Measurements from ENCODE around the gene MAP6.

MAP6 gene

GRCh38 chr11:75567971-75568370 lies 100.9 kb downstream of the MAP6 start:
- DNase-seq (ENCODE audit: low spot score): no peak

GRCh38 chr11:75566763-75567279 lies 102.0 kb downstream of the MAP6 start:
- no peak for DNase-seq (ENCODE audit: low spot score)

- DNase-seq (ENCODE audit: low spot score): no peak
Measured at GRCh38 chr11:75565916-75566762, 102.7 kb downstream of the MAP6 start.

- DNase-seq (ENCODE audit: low spot score): peak; percentile 97
Measured at GRCh38 chr11:75565221-75565814, 103.5 kb downstream of the MAP6 start.

- peak; percentile 85 for DNase-seq (ENCODE audit: low spot score)
Measured at GRCh38 chr11:75563978-75564552, 104.8 kb downstream of the MAP6 start.

- DNase-seq (ENCODE audit: low spot score): no peak
Measured at GRCh38 chr11:75563501-75563977, 105.3 kb downstream of the MAP6 start.

- peak; percentile 97 for DNase-seq (ENCODE audit: low spot score)
Measured at GRCh38 chr11:75562836-75563484, 105.9 kb downstream of the MAP6 start.

- DNase-seq (ENCODE audit: low spot score): peak; percentile 86
Measured at GRCh38 chr11:75562048-75562835, 106.6 kb downstream of the MAP6 start, which contains the start of gene SERPINH1. Gene SERPINH1, plus strand, starts transcription at chr11:75562253. Its CDS starts 4,097 bp downstream, at chr11:75566350.

- DNase-seq (ENCODE audit: low spot score): no peak
Measured at GRCh38 chr11:75561426-75562047, 107.3 kb downstream of the MAP6 start.

GRCh38 chr11:75560644-75561043 lies 108.2 kb downstream of the MAP6 start:
- no peak for DNase-seq (ENCODE audit: low spot score)

GRCh38 chr11:75558939-75559843 lies 109.6 kb downstream of the MAP6 start:
- no peak for DNase-seq (ENCODE audit: low spot score)

GRCh38 chr11:75557666-75558494 lies 111.0 kb downstream of the MAP6 start:
- DNase-seq (ENCODE audit: low spot score): no peak

GRCh38 chr11:75556275-75556674 lies 112.6 kb downstream of the MAP6 start:
- no peak for DNase-seq (ENCODE audit: low spot score)

- no peak for DNase-seq (ENCODE audit: low spot score)
Measured at GRCh38 chr11:75555079-75555811, 113.6 kb downstream of the MAP6 start.

GRCh38 chr11:75554258-75555022 lies 114.4 kb downstream of the MAP6 start:
- DNase-seq (ENCODE audit: low spot score): peak; percentile 89

GRCh38 chr11:75553889-75554257 lies 115.0 kb downstream of the MAP6 start:
- no peak for DNase-seq (ENCODE audit: low spot score)

- no peak for DNase-seq (ENCODE audit: low spot score)
Measured at GRCh38 chr11:75553182-75553581, 115.7 kb downstream of the MAP6 start.
